SK-N-SH (cell line): ENCODE data around the gene CCDC34. TPM values are rescaled to one million over a fixed set of nuclear protein-coding genes. Genes with fewer than 3 reads are reported as not detected.

ENCODE experiments used
- CTCF ChIA-PET: fragments of 300-600, 350-600 bp; formaldehyde crosslinking; extraction: SDS; loops from one replicate; lab custom pipeline; 2021; lab: Yijun Ruan, JAX
- POLR2A ChIA-PET: fragments of 350-600 bp; sonication (Branson Sonifier 250); formaldehyde crosslinking; extraction: SDS; loops from one replicate; lab custom pipeline; 2020; ENCODE audit warnings: antibody characterized with exemption, inconsistent platforms; lab: Yijun Ruan, JAX
- DNase-seq: peaks from one replicate; pipeline ENCODE4 v3.0.0; 2012
- H2AFZ ChIP-seq: fragments of 200-600 bp; sonication (generic); 2 replicates; pipeline ENCODE4 v1.8.1; 2016; ENCODE audit warnings: antibody characterized with exemption, mild to moderate bottlenecking, low read depth
- H3F3A ChIP-seq: fragments of 200-600 bp; sonication (generic); replicated peaks from 2 replicates; pipeline ENCODE3; 2016; ENCODE audit warnings: antibody characterized with exemption, mild to moderate bottlenecking; ENCODE audit not compliant: insufficient read depth
- H3K27ac ChIP-seq, 2 experiments: fragments of 200-500 bp in 1 of 2; fragments of 200-600 bp in 1 of 2; sonication (Bioruptor generic) in 1 of 2; sonication (generic), shearing (Covaris generic) in 1 of 2; 2 replicates each; pipeline versions ENCODE4 v1.5.1 to v1.6.1; 2014 to 2016; ENCODE audit warnings: low read depth in 2 of 2, inconsistent platforms in 1 of 2, low read length in 1 of 2, mild to moderate bottlenecking in 1 of 2, mixed read lengths in 1 of 2
- H3K27me3 ChIP-seq: fragments of 200-600 bp; sonication (generic), shearing (Covaris generic); 2 replicates; pipeline ENCODE4 v1.6.1; 2016; ENCODE audit warnings: mixed run types; ENCODE audit not compliant: insufficient read depth
- H3K36me3 ChIP-seq, 2 experiments: fragments of 200-500 bp in 1 of 2; fragments of 200-600 bp in 1 of 2; sonication (Bioruptor generic) in 1 of 2; sonication (generic) in 1 of 2; replicated peaks in 1 of 2; 2 replicates each; pipeline versions ENCODE3 to v1.5.1; 2014 to 2016; ENCODE audit warnings: low read length in 1 of 2, mild to moderate bottlenecking in 1 of 2; ENCODE audit not compliant: insufficient read depth in 2 of 2, control insufficient read depth in 1 of 2
- H3K4me1 ChIP-seq, 2 experiments: fragments of 200-500 bp in 1 of 2; fragments of 200-600 bp in 1 of 2; sonication (Bioruptor generic) in 1 of 2; sonication (generic), shearing (Covaris generic) in 1 of 2; 2 replicates each; pipeline versions ENCODE4 v1.5.1 to v1.6.1; 2014 to 2016; ENCODE audit warnings: low read depth in 1 of 2, low read length in 1 of 2, mixed run types in 1 of 2; ENCODE audit not compliant: insufficient read depth in 2 of 2, control insufficient read depth in 1 of 2
- H3K4me2 ChIP-seq: fragments of 200-600 bp; sonication (generic), shearing (Covaris generic); 2 replicates; pipeline ENCODE4 v1.6.1; 2017; ENCODE audit warnings: mixed run types
- H3K4me3 ChIP-seq, 2 experiments: fragments of 200-500 bp in 1 of 2; fragments of 200-600 bp in 1 of 2; sonication (Bioruptor generic) in 1 of 2; sonication (generic), shearing (Covaris generic) in 1 of 2; 2 replicates each; pipeline versions ENCODE4 v1.5.1 to v1.8.1; 2014 to 2016; ENCODE audit warnings: low read depth in 2 of 2, inconsistent platforms in 1 of 2, low read length in 1 of 2, mild to moderate bottlenecking in 1 of 2, mixed read lengths in 1 of 2, moderate library complexity in 1 of 2
- H3K79me2 ChIP-seq: fragments of 200-600 bp; sonication (generic); 2 replicates; pipeline ENCODE4 v1.8.1; 2017; ENCODE audit warnings: mild to moderate bottlenecking; ENCODE audit not compliant: insufficient read depth
- H3K9ac ChIP-seq: fragments of 200-600 bp; sonication (generic); 2 replicates; pipeline ENCODE4 v1.6.1; 2017; ENCODE audit warnings: mixed run types
- H3K9me2 ChIP-seq: fragments of 200-600 bp; sonication (generic); 2 replicates; pipeline ENCODE4 v1.6.1; 2017; ENCODE audit warnings: mixed run types
- H3K9me3 ChIP-seq: fragments of 200-600 bp; sonication (generic); 2 replicates; pipeline ENCODE4 v1.6.1; 2017; ENCODE audit warnings: mixed run types, mild to moderate bottlenecking, moderate library complexity
- H4K20me1 ChIP-seq: fragments of 200-600 bp; sonication (generic); 2 replicates; pipeline ENCODE4 v1.6.1; 2017; ENCODE audit warnings: mild to moderate bottlenecking, mixed run types; ENCODE audit not compliant: insufficient read depth
- CHD2 ChIP-seq: fragments of 150-350 bp; IDR thresholded peaks from 2 replicates; pipeline ENCODE4 v1.6.1; 2018; ENCODE audit warnings: low read length; ENCODE audit not compliant: partially characterized antibody
- EP300 ChIP-seq, 2 experiments: IDR thresholded peaks; 2 replicates each; pipeline versions ENCODE4 v1.4.0 to v1.6.1; 2012; ENCODE audit warnings: borderline replicate concordance in 1 of 2, low read depth in 1 of 2, low read length in 1 of 2
- EZH2phosphoT487 ChIP-seq: fragments of 200-600 bp; sonication (generic); IDR thresholded peaks from 2 replicates; pipeline ENCODE4 v1.6.1; 2017; ENCODE audit warnings: low read depth, mixed run types, mild to moderate bottlenecking, antibody characterized with exemption, moderate library complexity, borderline replicate concordance
- FOSL2 ChIP-seq: IDR thresholded peaks from 2 replicates; pipeline ENCODE4 v1.4.0; 2012; ENCODE audit warnings: low read depth, mild to moderate bottlenecking, moderate library complexity, borderline replicate concordance
- FOXJ3 ChIP-seq: sonication (generic); formaldehyde crosslinking; IDR thresholded peaks from 2 replicates; pipeline ENCODE4 v1.5.1; 2020; ENCODE audit warnings: mild to moderate bottlenecking, missing genetic modification reagents
- GABPA ChIP-seq: IDR thresholded peaks from 2 replicates; pipeline ENCODE4 v1.4.0; 2012; ENCODE audit warnings: low read depth, mild to moderate bottlenecking
- JUND ChIP-seq: IDR thresholded peaks from 2 replicates; pipeline ENCODE4 v1.4.0; 2012
- MAX ChIP-seq: IDR thresholded peaks from 2 replicates; pipeline ENCODE4 v1.4.0; 2012; ENCODE audit warnings: low read depth
- MEF2A ChIP-seq: IDR thresholded peaks from 2 replicates; pipeline ENCODE4 v1.4.0; 2012; ENCODE audit warnings: low read depth, borderline replicate concordance
- NFIC ChIP-seq: IDR thresholded peaks from 2 replicates; pipeline ENCODE4 v1.4.0; 2012; ENCODE audit warnings: borderline replicate concordance
- NRF1 ChIP-seq: IDR thresholded peaks from 2 replicates; pipeline ENCODE4 v1.6.1; 2012; ENCODE audit warnings: low read depth, mild to moderate bottlenecking, low read length
- PBX3 ChIP-seq: IDR thresholded peaks from 2 replicates; pipeline ENCODE4; 2012
- RFX5 ChIP-seq: IDR thresholded peaks from 2 replicates; pipeline ENCODE4 v1.6.1; 2012; ENCODE audit warnings: mild to moderate bottlenecking, improper control_type of control experiment, low read length
- RXRA ChIP-seq: IDR thresholded peaks from 2 replicates; pipeline ENCODE4 v1.4.0; 2012; ENCODE audit warnings: low read depth, mild to moderate bottlenecking, borderline replicate concordance
- SIN3A ChIP-seq: IDR thresholded peaks from 2 replicates; pipeline ENCODE4 v1.6.1; 2012; ENCODE audit warnings: low read depth, mild to moderate bottlenecking, low read length, moderate library complexity, borderline replicate concordance
- SMC3 ChIP-seq: IDR thresholded peaks from 2 replicates; pipeline ENCODE4 v1.6.1; 2012; ENCODE audit warnings: low read depth, low read length, improper control_type of control experiment
- TAF1 ChIP-seq: IDR thresholded peaks from 2 replicates; pipeline ENCODE4 v1.6.1; 2012; ENCODE audit warnings: low read depth, mild to moderate bottlenecking, low read length, moderate library complexity, borderline replicate concordance
- TCF12 ChIP-seq: IDR thresholded peaks from 2 replicates; pipeline ENCODE4 v1.4.0; 2012
- TEAD4 ChIP-seq: IDR thresholded peaks from 2 replicates; pipeline ENCODE4 v1.4.0; 2012; ENCODE audit warnings: mild to moderate bottlenecking, borderline replicate concordance; ENCODE audit not compliant: insufficient read depth
- YY1 ChIP-seq: IDR thresholded peaks from 2 replicates; pipeline ENCODE4 v1.4.0; 2012; ENCODE audit warnings: low read depth, mild to moderate bottlenecking
- ZBTB33 ChIP-seq: IDR thresholded peaks from 2 replicates; pipeline ENCODE4 v1.4.0; 2012; ENCODE audit warnings: low read depth, borderline replicate concordance
- whole genome bisulfite sequencing: methylation state at CpG from one replicate; pipeline ENCODE4 v1.1.6; 2017; ENCODE audit warnings: low lambda C conversion rate; 5-methylcytosine and 5-hydroxymethylcytosine counted together
- polyA plus RNA-seq, 3 experiments: library from polyadenylated mRNA; depleted of rRNA; stranded (reverse); fragments of >200 nt; gene quantifications; 2 replicates each; pipeline ENCODE4 v1.2.3, GENCODE V29; 2012

CCDC34 gene
- polyA plus RNA-seq, 1 of the 3 experiments (the other 2 are of a cell fraction): 6.7 TPM

GRCh38 chr11:27385245-27385644 is 22.2 kb upstream of the CCDC34 start:
- Histone ChIP-seq H3K9ac (no peak overlapping the region; the same call in 1 of the 2 replicates), H3K9me3 (no peaks in the 10 kb centered on the region), H3K4me2 (peak overlapping the region; percentile 35; the same call in 1 of the 2 replicates), H3K9me2 (no peaks in the 10 kb centered on the region), H3K36me3 (peaks cover 7 to 24% of the 10 kb centered on the region in 2 experiments), H2AFZ (no peak overlapping the region; the same call in 1 of the 2 replicates), H3K27ac (peak overlapping the region in 1 of 2 experiments; percentile 43; a peak in 2 of 4 replicates), H3K4me3 (no peak overlapping the region), H3K4me1 (peaks cover 2 to 24% of the 10 kb centered on the region in 2 experiments; a peak in 3 of 4 replicates), H3K79me2 (no peaks in the 10 kb centered on the region), H3F3A (no peaks in the 10 kb centered on the region), H3K27me3 (no peaks in the 10 kb centered on the region), H4K20me1 (no peaks in the 10 kb centered on the region)
- ChIA-PET POLR2A (no interaction called here), CTCF (no interaction called here)
- 66% methylated on average over 5 of the region's 5 CpGs for WGBS
- TF ChIP-seq EZH2phosphoT487: no peak
- no peak for TF ChIP-seq TEAD4
- no peak for TF ChIP-seq RXRA
- no peak for TF ChIP-seq PBX3
- no peak for TF ChIP-seq TAF1
- TF ChIP-seq FOSL2: peak; percentile 31; the same call in 1 of the 2 replicates
- no peak for TF ChIP-seq NRF1
- 0 out of 2 replicates have a peak, but pooled peaks have one; percentile 13 for TF ChIP-seq TCF12
- TF ChIP-seq SMC3: no peak
- TF ChIP-seq CHD2: no peak
- TF ChIP-seq NFIC: peak; percentile 4; the same call in 1 of the 2 replicates
- DNase-seq: no peak

- DNase-seq: no peak
- Histone ChIP-seq H4K20me1 (no peaks in the 10 kb centered on the region), H3K79me2 (no peaks in the 10 kb centered on the region), H3K27ac (no peak overlapping the region), H3K4me2 (no peak overlapping the region), H3K36me3 (peaks cover 12 to 24% of the 10 kb centered on the region in 2 experiments), H3K4me3 (no peak overlapping the region), H3K9ac (no peak overlapping the region), H3K4me1 (peaks cover 2 to 24% of the 10 kb centered on the region in 2 experiments; a peak in 3 of 4 replicates), H3F3A (no peaks in the 10 kb centered on the region), H3K9me3 (no peaks in the 10 kb centered on the region), H3K27me3 (no peaks in the 10 kb centered on the region), H3K9me2 (no peaks in the 10 kb centered on the region), H2AFZ (no peak overlapping the region)
- TF ChIP-seq RFX5 (no peak), YY1 (no peak), GABPA (no peak), SIN3A (no peak), RXRA (no peak), MEF2A (no peak), NFIC (no peak), EP300 (IDR thresholded peaks at IDR 0.05; ENCODE audit: borderline replicate concordance in 1 of 2, low read depth in 1 of 2, low read length in 1 of 2) (no peak), FOXJ3 (no peak), ZBTB33 (no peak), MAX (no peak), JUND (no peak), TAF1 (no peak), PBX3 (no peak)
- ChIA-PET POLR2A (no interaction called here), CTCF (interaction anchor here (1.5 to 2.4 kb wide), 2 partner anchors 12 to 115 kb away, joined by 3 to 6 read pairs; no protein-coding TSS in a partner anchor)
Measured at GRCh38 chr11:27384227-27384626, 21.2 kb upstream of the CCDC34 start.
